RCC 7860 (cell line): ENCODE measurements around the gene NLRX1.
"Not testable (repeated sequence)": the region's sequence is repeated elsewhere in the genome, so short reads cannot be mapped to it uniquely, and the experiment has no call there.

ENCODE experiments used
- DNase-seq: peaks from one replicate; pipeline ENCODE4 v3.0.0-alpha.2; 2015; ENCODE audit warnings: low spot score
- FAIRE-seq: peaks from 2 replicates; lab custom pipeline; 2012; peaks lifted over from hg19 to GRCh38; lab: Jason Lieb, UNC

NLRX1 gene

DNA sequence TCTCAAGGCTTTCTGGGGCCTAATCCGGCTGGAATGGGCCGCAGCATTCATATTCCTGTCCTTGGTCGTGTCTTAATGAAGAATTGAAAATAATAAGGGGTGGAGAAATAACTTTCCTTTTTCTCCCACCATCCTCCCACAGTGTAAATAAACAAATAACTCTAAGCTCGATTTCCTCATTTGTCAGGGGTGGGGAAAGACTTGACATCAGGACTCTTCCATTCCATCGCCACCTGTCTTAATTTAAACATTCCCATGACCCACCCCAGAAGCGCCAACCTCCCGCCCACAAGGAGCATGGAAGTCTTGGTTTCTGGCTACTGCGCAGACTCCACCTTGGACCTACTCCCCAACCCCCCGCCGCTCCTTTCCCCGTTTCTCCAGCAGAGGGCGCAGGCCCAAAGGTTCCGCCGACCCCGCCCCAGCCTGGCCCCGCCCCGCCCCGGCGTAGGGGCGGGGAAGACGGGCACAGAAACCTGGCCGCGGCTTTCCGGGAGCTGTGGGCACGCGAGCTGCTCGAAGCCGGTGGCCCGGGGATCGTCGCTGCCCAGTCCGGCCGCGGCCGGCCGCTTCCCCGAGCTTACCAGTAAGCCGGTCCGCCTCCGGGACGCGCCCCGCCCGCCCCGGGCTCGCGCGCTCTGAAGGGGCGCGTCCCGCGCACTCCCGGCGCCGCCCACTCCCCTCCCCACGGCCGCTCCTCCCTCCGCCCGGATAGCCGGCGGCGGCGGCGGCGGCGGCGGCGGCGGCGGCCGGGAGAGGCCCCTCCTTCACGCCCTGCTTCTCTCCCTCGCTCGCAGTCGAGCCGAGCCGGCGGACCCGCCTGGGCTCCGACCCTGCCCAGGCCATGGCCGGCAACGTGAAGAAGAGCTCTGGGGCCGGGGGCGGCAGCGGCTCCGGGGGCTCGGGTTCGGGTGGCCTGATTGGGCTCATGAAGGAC is 37.3 kb downstream of the NLRX1 start, which contains the start of gene CBL:
CBL (plus strand) TSS at position 766 of the 937 bp plus-strand sequence; CDS start at position 845, 79 bp downstream.
- DNase-seq (peak; percentile 56), FAIRE-seq (no peak)

- DNase-seq (no peak), FAIRE-seq (no peak)
Observed at GRCh38 chr11:119206511-119207414, 38.2 kb downstream of the NLRX1 start.

GRCh38 chr11:119207415-119207960 is 39.0 kb downstream of the NLRX1 start:
- FAIRE-seq (no peak), DNase-seq (no peak)

DNA sequence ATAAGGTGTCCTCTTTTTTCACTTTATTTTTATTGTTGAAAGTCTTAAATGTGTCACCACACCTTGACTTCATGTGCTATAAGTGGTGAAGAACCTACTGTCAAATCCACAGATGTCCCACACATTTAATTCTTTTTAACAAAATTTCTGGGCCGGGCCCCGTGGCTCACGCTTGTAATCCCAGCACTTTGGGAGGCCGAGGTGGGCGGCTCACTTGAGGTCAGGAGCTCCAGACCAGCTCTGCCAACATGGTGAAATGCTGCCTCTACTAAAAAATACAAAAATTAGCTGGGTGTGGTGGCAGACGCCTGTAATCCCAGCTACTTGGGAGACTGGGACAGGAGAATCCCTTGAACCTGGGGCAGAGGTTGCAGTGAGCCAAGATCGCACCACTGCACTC is 40.7 kb downstream of the NLRX1 start:
- FAIRE-seq (no peak), DNase-seq (no peak)

- no peak for FAIRE-seq
- no peak for DNase-seq
Observed at GRCh38 chr11:119210050-119210449, 41.5 kb downstream of the NLRX1 start.

- FAIRE-seq (peak; percentile 96), DNase-seq (peak; percentile 95)
Observed at GRCh38 chr11:119218141-119218878, 49.8 kb downstream of the NLRX1 start.

DNA sequence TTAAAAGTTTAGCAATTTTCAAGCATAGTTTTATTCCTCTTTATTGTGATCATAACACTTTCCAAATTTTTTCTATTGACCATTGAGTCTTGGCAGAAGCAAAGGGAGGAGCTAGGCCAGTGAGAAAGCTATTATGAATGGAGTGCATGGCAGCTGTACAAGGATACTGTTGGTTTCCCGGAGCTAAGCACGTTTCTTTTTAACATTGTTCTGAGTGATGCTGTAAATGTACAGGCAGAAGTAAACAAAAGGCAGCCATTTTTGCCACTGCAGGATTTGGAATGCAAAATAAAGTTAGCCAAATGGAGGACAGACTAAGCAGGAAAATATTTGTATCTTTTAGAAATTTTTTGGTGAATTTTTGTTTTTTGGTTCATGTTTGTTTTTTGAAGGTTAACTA is 53.8 kb downstream of the NLRX1 start:
- no peak for FAIRE-seq
- DNase-seq, result no peak

GRCh38 chr11:119222891-119223290 is 54.4 kb downstream of the NLRX1 start:
- DNase-seq, result no peak
- no peak for FAIRE-seq

DNA sequence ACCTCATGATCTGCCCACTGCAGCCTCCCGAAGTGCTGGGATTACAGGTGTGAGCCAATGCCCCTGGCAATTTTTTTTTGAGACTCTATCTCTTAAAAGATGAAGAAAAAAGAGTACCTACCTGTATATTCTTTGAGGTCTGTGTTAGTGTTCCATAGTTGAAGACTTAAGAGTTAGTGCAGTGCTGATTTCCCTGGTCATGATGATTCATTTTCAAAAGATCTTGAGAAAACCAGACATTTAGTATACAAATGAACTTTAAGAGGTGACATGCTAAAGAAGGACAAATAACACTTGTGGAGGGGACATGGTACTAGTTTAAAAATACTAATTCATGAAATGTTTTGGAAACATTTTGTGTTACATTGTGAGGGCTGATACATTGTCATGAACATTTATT is 55.3 kb downstream of the NLRX1 start:
- no peak for FAIRE-seq
- DNase-seq, result no peak

DNA sequence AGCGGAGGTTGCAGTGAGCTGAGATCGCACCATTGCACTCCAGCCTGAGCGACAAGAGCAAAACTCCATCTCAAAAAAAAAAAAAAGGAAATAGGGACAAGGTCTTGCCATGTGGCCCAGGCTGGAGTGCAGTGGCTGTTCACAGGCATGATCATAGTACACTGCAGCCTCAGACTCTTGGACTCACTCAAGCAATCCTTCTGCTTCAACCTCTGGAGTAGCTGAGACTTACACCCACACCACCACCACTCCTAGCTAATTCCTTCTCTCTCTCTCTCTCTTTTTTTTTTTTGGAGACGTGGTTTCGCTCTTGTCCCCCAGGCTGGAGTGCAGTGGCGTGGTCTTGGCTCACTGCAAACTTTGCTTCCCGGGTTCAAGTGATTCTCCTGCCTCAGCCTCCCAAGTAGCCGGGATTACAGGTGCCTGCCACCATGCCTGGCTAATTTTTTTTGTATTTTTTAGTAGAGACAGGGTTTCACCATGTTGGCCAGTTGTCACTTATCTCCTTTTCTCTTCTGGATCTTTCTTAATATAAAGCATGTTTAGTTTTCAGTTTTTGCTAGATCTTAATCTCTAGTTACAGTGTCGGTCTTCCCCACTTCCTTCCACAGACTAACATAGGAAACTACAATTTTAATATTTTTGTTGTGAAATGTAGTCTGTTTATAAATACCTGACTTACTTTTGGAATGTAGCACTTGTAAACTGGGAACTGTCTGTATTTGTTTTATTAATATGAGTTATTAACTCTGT is 60.2 kb downstream of the NLRX1 start:
- not testable (repeated sequence) for DNase-seq, FAIRE-seq

DNA sequence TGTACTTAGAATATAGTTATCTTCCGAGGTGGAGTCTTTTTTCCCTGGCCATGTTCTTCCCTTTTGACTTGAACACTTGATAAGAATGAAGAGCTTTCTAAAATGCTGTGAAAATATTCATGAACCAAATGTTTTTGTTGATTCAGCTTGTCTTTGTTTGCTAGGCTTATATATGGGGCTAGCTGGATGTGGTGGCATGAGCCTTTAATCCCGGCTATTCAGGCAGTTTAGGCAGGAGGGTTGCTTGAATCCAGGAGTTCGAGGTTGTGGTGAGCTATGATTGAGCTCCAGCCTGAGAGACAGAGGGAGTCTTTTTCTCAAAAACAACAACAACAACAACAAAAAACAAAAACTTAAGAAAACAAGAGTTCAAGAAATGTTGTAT is 60.8 kb downstream of the NLRX1 start:
- DNase-seq, result no peak
- no peak for FAIRE-seq

- DNase-seq (no peak), FAIRE-seq (no peak)
Observed at GRCh38 chr11:119229741-119230140, 61.2 kb downstream of the NLRX1 start.
